Keratinocyte (primary cell): ENCODE data around the gene SMCP. TPM values are rescaled to one million over a fixed set of nuclear protein-coding genes. Genes with fewer than 3 reads are reported as not detected.

Experiments used
- DNase-seq: peaks from one replicate; pipeline ENCODE4 v3.0.0-alpha.2; 2011; ENCODE audit warnings: low read depth, missing footprints, low spot score
- FAIRE-seq: peaks from 2 replicates; lab custom pipeline; 2011; peaks lifted over from hg19 to GRCh38; lab: Jason Lieb, UNC
- H2AFZ ChIP-seq: 2 replicates; pipeline ENCODE4 v1.6.0; 2012; ENCODE audit warnings: low read length, control low read depth, inconsistent platforms; ENCODE audit not compliant: control insufficient read depth
- H3K27ac ChIP-seq: 2 replicates; pipeline ENCODE4 v1.5.1; 2011; ENCODE audit warnings: low read length; ENCODE audit not compliant: control insufficient read depth, insufficient read depth
- H3K27me3 ChIP-seq: 3 replicates; pipeline ENCODE4 v1.6.0; 2011; ENCODE audit warnings: low read length; ENCODE audit not compliant: control insufficient read depth, insufficient read depth; ENCODE audit errors: extremely low read depth
- H3K36me3 ChIP-seq, 2 experiments: 2 replicates in 1 of 2; 3 replicates in 1 of 2; pipeline ENCODE4 v1.5.1; 2011; ENCODE audit warnings: low read length in 2 of 2, mild to moderate bottlenecking in 1 of 2; ENCODE audit not compliant: control insufficient read depth in 2 of 2, insufficient read depth in 2 of 2; ENCODE audit errors: extremely low read depth in 1 of 2
- H3K4me1 ChIP-seq: 3 replicates; pipeline ENCODE4 v1.5.1; 2011; ENCODE audit warnings: low read length; ENCODE audit not compliant: control insufficient read depth, insufficient read depth; ENCODE audit errors: extremely low read depth
- H3K4me2 ChIP-seq: 3 replicates; pipeline ENCODE4 v1.6.0; 2011; ENCODE audit warnings: low read depth, low read length; ENCODE audit not compliant: control insufficient read depth, insufficient read depth; ENCODE audit errors: extremely low read depth
- H3K4me3 ChIP-seq, 3 experiments: fragments of 200-600 bp in 1 of 3; sonication (generic) in 1 of 3; 2 replicates in 2 of 3; 3 replicates in 1 of 3; pipeline ENCODE4 v1.5.1; 2011 to 2016; ENCODE audit warnings: low read length in 3 of 3, mild to moderate bottlenecking in 3 of 3, control low read depth in 2 of 3, inconsistent platforms in 1 of 3, low read depth in 1 of 3, mixed read lengths in 1 of 3, mixed run types in 1 of 3, moderate library complexity in 1 of 3; ENCODE audit not compliant: control insufficient read depth in 2 of 3, insufficient read depth in 2 of 3; ENCODE audit errors: extremely low read depth in 1 of 3
- H3K79me2 ChIP-seq: 2 replicates; pipeline ENCODE4 v1.6.0; 2012; ENCODE audit warnings: low read length; ENCODE audit not compliant: control insufficient read depth, insufficient read depth
- H3K9ac ChIP-seq: 3 replicates; pipeline ENCODE4 v1.6.0; 2011; ENCODE audit warnings: low read length; ENCODE audit not compliant: control insufficient read depth, insufficient read depth; ENCODE audit errors: extremely low read depth
- H3K9me1 ChIP-seq: 3 replicates; pipeline ENCODE4 v1.6.0; 2011; ENCODE audit warnings: low read length; ENCODE audit not compliant: control insufficient read depth, insufficient read depth; ENCODE audit errors: extremely low read depth
- H3K9me3 ChIP-seq: 2 replicates; pipeline ENCODE4 v1.5.1; 2012; ENCODE audit warnings: low read depth, low read length; ENCODE audit not compliant: control insufficient read depth
- H4K20me1 ChIP-seq: 3 replicates; pipeline ENCODE4 v1.6.0; 2011; ENCODE audit warnings: low read length; ENCODE audit not compliant: control insufficient read depth, insufficient read depth; ENCODE audit errors: extremely low read depth
- EZH2 ChIP-seq: IDR thresholded peaks from one replicate; pipeline ENCODE4 v1.6.1; 2012; ENCODE audit warnings: inconsistent platforms, mild to moderate bottlenecking, low read length, moderate library complexity
- dilution Hi-C: fragments of 300-500 bp; cut with MboI; formaldehyde crosslinking; loops from one replicate; pipeline ENCODE4 v1.7.0; 2020; ENCODE audit warnings: low sequenced_read_pairs; ENCODE audit not compliant: extremely low pct_ligation_motif_present
- polyA plus RNA-seq, 5 experiments: library from polyadenylated mRNA; depleted of rRNA in 3 of 5; stranded (reverse) in 3 of 5; stranded (forward) in 1 of 5; unstranded in 1 of 5; fragments of >200 nt; gene quantifications; 1 replicate in 1 of 5; 2 replicates in 3 of 5; 3 replicates in 1 of 5; pipeline versions ENCODE4 v1.2.1 to v1.2.3, GENCODE V29; 2011 to 2012; ENCODE audit warnings: missing spikeins in 2 of 5, low read depth in 1 of 5, low replicate concordance in 1 of 5
- TF ChIP-seq, protein P1 (sequence below), 3 experiments: IDR thresholded peaks in 1 of 3; conservative IDR thresholded peaks in 1 of 3; optimal IDR thresholded peaks in 1 of 3; 2 replicates in 2 of 3; 3 replicates in 1 of 3; pipeline versions ENCODE3 to v1.5.1; 2011; ENCODE audit warnings: low read length in 3 of 3, mild to moderate bottlenecking in 3 of 3, moderate library complexity in 2 of 3, control low read depth in 1 of 3, inconsistent platforms in 1 of 3; ENCODE audit not compliant: insufficient read depth in 2 of 3; ENCODE audit errors: extremely low read depth in 1 of 3

SMCP gene
- polyA plus RNA-seq, 1 donor (not counting 4 experiments of a cell fraction or from before 2014, with no cell fraction given) = not detected

DNA sequence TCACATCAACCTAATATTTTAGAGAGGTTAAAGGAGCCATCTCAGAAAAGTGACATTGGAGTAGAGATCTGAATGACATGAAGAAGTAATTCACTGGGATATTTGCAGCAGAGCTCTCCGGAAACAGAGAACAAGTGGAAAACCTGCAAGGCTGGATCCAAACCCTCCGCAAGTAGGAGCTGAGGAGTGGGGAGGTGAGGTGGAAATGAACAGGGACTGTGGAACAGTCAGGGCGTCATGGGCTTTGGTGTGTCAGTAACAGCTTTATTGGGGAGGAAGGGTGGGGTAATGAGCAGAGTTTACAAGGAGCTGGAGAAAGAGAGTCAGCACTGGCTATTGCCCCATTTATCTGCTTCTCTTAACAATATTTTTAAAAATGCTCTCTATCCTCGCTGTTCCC, 20.9 kb downstream of the SMCP start:
- Histone ChIP-seq H3K9ac (no peak overlapping the region), H3K9me3 (no peaks in the 10 kb centered on the region), H3K4me1 (peaks cover 7% of the 10 kb centered on the region), H3K27me3 (no peaks in the 10 kb centered on the region), H3K79me2 (no peaks in the 10 kb centered on the region), H3K27ac (no peak overlapping the region), H4K20me1 (no peaks in the 10 kb centered on the region), H3K9me1 (no peaks in the 10 kb centered on the region), H3K36me3 (no peaks in the 10 kb centered on the region), H3K4me2 (no peak overlapping the region), H2AFZ (no peak overlapping the region), H3K4me3 (no peak overlapping the region)
- DNase-seq = no peak
- FAIRE-seq = no peak
- dilution Hi-C loops = no loop called here
- TF ChIP-seq EZH2 = no peak
- TF ChIP-seq, protein P1, sequence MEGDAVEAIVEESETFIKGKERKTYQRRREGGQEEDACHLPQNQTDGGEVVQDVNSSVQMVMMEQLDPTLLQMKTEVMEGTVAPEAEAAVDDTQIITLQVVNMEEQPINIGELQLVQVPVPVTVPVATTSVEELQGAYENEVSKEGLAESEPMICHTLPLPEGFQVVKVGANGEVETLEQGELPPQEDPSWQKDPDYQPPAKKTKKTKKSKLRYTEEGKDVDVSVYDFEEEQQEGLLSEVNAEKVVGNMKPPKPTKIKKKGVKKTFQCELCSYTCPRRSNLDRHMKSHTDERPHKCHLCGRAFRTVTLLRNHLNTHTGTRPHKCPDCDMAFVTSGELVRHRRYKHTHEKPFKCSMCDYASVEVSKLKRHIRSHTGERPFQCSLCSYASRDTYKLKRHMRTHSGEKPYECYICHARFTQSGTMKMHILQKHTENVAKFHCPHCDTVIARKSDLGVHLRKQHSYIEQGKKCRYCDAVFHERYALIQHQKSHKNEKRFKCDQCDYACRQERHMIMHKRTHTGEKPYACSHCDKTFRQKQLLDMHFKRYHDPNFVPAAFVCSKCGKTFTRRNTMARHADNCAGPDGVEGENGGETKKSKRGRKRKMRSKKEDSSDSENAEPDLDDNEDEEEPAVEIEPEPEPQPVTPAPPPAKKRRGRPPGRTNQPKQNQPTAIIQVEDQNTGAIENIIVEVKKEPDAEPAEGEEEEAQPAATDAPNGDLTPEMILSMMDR (optimal IDR thresholded peaks at IDR 0.05 in 1 of 3, IDR thresholded peaks at IDR 0.05 in 1 of 3, conservative IDR thresholded peaks at IDR 0.05 in 1 of 3; ENCODE audit: extremely low read depth in 1 of 3, insufficient read depth in 2 of 3, low read length in 3 of 3) = no peak

DNA sequence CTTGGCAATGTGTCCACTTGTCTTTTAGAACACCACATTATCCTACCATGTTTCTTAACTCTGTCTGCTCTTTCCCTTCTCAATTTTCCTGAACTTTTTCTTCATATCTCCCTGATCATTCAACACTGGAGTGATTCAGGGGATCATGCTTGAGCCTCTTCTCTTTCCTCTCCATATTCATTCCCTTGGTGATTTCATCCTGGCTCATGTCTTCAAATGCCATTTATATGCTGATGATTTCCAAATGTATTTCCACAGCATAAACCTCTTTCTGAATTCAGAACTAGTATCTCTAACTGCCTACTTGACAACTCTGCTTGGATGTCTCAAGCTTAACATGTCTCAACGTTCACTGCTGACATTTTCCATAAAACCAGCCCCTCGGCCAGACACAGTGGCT, 21.8 kb downstream of the SMCP start:
- Histone ChIP-seq H3K27ac (no peak overlapping the region), H3K36me3 (no peaks in the 10 kb centered on the region), H3K4me3 (no peak overlapping the region), H2AFZ (no peak overlapping the region), H3K4me1 (peaks cover 13% of the 10 kb centered on the region), H3K79me2 (no peaks in the 10 kb centered on the region), H3K27me3 (no peaks in the 10 kb centered on the region), H4K20me1 (no peaks in the 10 kb centered on the region), H3K9me1 (no peaks in the 10 kb centered on the region), H3K9me3 (no peaks in the 10 kb centered on the region), H3K9ac (no peak overlapping the region), H3K4me2 (no peak overlapping the region)
- FAIRE-seq (no peak), DNase-seq (no peak)
- TF ChIP-seq, protein P1 (optimal IDR thresholded peaks at IDR 0.05 in 1 of 3, IDR thresholded peaks at IDR 0.05 in 1 of 3, conservative IDR thresholded peaks at IDR 0.05 in 1 of 3; ENCODE audit: extremely low read depth in 1 of 3, insufficient read depth in 2 of 3, low read length in 3 of 3) = no peak
- no peak for TF ChIP-seq EZH2
- dilution Hi-C loops = no loop called here
